Keratinocyte (primary cell): ENCODE results near the gene KLF6.

Source experiments
- CTCF ChIP-seq, 3 experiments: IDR thresholded peaks in 1 of 3; conservative IDR thresholded peaks in 1 of 3; optimal IDR thresholded peaks in 1 of 3; 2 replicates in 2 of 3; 3 replicates in 1 of 3; pipeline versions ENCODE3 to v1.5.1; 2011; ENCODE audit warnings: low read length in 3 of 3, mild to moderate bottlenecking in 3 of 3, moderate library complexity in 2 of 3, control low read depth in 1 of 3, inconsistent platforms in 1 of 3; ENCODE audit not compliant: insufficient read depth in 2 of 3; ENCODE audit errors: extremely low read depth in 1 of 3
- EZH2 ChIP-seq: IDR thresholded peaks from one replicate; pipeline ENCODE4 v1.6.1; 2012; ENCODE audit warnings: inconsistent platforms, mild to moderate bottlenecking, low read length, moderate library complexity

- TF ChIP-seq CTCF (optimal IDR thresholded peaks at IDR 0.05 in 1 of 3, IDR thresholded peaks at IDR 0.05 in 1 of 3, conservative IDR thresholded peaks at IDR 0.05 in 1 of 3; ENCODE audit: extremely low read depth in 1 of 3, insufficient read depth in 2 of 3, low read length in 3 of 3), result no peak
- TF ChIP-seq EZH2, result no peak
Observed at GRCh38 chr10:3777981-3778691, 6.9 kb downstream of the KLF6 start.
